GM12891 (cell line): ENCODE data around the gene GRIN2A.

Experiments used
- DNase-seq: peaks from one replicate; pipeline ENCODE4 v3.0.0; 2011; ENCODE audit warnings: low spot score; ENCODE audit not compliant: insufficient read length
- FAIRE-seq: peaks from 2 replicates; lab custom pipeline; 2011; peaks lifted over from hg19 to GRCh38; lab: Jason Lieb, UNC
- PAX5 ChIP-seq: IDR thresholded peaks from 2 replicates; pipeline ENCODE4 v1.6.1; 2011; ENCODE audit warnings: low read length, moderate library complexity, mild to moderate bottlenecking; ENCODE audit not compliant: insufficient read depth, severe bottlenecking
- POLR2A ChIP-seq: IDR thresholded peaks from 2 replicates; pipeline ENCODE4 v1.6.1; 2011; ENCODE audit warnings: low read depth, low read length, control low read depth
- POLR2AphosphoS5 ChIP-seq: IDR thresholded peaks from 2 replicates; pipeline ENCODE4 v1.6.1; 2011; ENCODE audit warnings: low read depth, low read length, control low read depth
- POU2F2 ChIP-seq: IDR thresholded peaks from 2 replicates; pipeline ENCODE4 v1.6.1; 2011; ENCODE audit warnings: low read depth, mild to moderate bottlenecking, control low read depth, low read length, moderate library complexity
- SPI1 ChIP-seq: IDR thresholded peaks from 2 replicates; pipeline ENCODE4 v1.6.1; 2011; ENCODE audit warnings: low read depth, low read length, control low read depth
- TAF1 ChIP-seq: IDR thresholded peaks from 2 replicates; pipeline ENCODE4 v1.6.1; 2011; ENCODE audit warnings: low read depth, low read length, control low read depth

The GRIN2A gene

DNA sequence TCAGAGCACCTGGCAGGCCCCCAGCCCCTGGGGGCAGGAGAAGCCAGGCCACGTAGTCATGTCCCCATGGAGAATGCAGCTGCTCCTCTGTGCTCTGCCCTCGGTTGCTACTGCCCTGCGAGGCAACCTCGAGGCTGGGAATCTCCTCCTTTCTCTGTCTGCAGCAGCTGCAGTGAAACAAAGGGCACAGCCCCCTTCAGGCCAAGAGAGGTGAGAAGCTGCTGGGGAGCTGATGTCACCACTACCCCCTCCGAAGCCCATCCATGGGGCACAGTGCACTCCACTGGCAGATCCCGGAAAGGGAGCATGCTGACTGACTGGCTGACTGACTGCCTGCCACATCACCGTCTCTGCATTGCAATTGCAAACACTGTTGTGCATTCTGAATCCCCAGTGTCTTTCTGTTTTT is 103.7 kb downstream of the GRIN2A start:
- TF ChIP-seq POU2F2 (no peak), TAF1 (no peak), POLR2AphosphoS5 (no peak), POLR2A (no peak), SPI1 (no peak), PAX5 (no peak)
- FAIRE-seq (no peak), DNase-seq (no peak)

- DNase-seq (no peak), FAIRE-seq (no peak)
- TF ChIP-seq TAF1 (no peak), SPI1 (no peak), POLR2AphosphoS5 (no peak), PAX5 (no peak), POLR2A (no peak), POU2F2 (no peak)
Measured at GRCh38 chr16:10077861-10078260, 104.4 kb downstream of the GRIN2A start.

DNA sequence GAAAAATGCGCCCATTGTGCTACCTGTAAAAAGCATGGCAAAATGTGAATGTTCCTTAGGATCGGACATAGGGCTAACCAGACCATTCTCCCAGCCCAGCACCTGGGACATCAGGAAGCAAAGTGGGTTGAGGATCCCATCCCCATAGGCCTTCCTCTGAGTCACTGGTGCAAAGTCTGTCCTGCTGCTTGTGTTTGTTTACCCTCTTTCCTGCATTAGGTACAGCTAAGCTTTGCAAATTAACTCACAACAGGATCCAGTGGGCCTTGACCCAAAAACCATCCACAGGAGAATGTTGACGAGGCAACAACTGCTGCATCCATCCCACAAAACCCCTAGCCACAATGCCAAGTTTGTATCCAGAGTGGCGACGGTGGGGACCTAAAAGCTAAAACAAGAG is 106.2 kb downstream of the GRIN2A start:
- FAIRE-seq (no peak), DNase-seq (no peak)
- TF ChIP-seq POU2F2 = no peak
- TF ChIP-seq TAF1 = no peak
- no peak for TF ChIP-seq POLR2A
- no peak for TF ChIP-seq PAX5
- TF ChIP-seq POLR2AphosphoS5 = no peak
- TF ChIP-seq SPI1 = no peak

DNA sequence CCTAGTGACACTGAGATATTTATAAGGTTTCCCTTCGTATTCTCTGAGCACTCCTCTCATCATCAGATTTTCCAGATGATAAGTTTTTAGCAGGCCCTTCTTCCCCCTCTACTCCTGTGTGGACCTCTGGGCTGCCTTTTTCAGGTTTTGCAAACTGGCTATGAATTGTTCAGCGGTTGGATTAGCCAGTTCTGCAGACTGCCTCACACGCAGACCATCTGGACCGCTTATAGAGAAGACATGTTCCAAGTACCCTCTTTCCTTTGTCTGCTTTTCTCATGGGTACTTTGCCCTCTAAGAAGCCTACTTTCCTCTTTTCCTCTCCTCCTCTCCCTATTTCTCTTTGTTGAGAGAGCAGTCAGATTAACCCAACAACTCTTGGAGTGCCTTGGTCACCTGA is 111.6 kb downstream of the GRIN2A start:
- DNase-seq = no peak
- TF ChIP-seq SPI1 = no peak
- TF ChIP-seq POLR2AphosphoS5 = no peak
- TF ChIP-seq TAF1 = no peak
- FAIRE-seq = no peak

GRCh38 chr16:10069374-10069773 is 112.9 kb downstream of the GRIN2A start:
- TF ChIP-seq TAF1 (no peak), PAX5 (no peak), POLR2A (no peak), POLR2AphosphoS5 (no peak), SPI1 (no peak), POU2F2 (no peak)
- FAIRE-seq (no peak), DNase-seq (no peak)

DNA sequence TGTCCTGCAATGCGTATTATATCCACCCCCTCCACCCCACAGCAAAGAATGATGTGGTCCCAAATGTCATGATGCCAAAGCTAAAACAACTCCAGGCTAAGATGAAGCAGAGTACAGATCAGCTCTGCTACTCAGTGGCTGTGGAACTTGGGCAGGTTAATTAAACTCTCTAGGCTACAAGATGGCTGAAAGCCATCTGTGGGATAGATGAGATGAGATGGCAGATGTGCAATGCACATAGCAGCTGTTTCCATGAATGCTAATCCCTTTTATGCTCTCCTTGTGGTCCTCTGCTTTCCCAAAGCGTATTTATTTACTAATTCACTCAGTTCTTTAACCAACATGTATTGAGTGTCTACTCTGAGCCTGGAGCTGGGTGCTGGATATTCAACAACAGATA is 114.4 kb downstream of the GRIN2A start:
- no peak for FAIRE-seq
- TF ChIP-seq SPI1 (no peak), PAX5 (no peak), POU2F2 (no peak), POLR2A (no peak), POLR2AphosphoS5 (no peak), TAF1 (no peak)
- no peak for DNase-seq

DNA sequence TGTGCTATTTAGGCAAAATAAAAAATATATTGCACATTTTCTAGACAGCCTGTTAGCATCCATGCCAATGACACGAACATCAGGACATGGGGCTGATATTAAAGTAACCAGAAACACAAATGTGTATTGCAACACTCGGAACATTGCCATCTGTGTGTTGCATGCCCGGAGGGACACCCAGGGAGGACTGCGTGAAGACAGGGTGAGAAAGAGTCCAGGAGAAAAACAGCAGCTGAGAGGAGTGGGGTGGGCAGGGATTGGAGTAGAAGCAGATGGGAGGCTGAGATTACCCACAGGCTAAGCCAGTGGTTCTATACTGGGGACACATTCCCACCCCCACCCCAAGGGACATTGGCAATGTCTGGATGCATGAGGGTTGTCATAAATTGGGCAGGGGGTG is 114.8 kb downstream of the GRIN2A start:
- TF ChIP-seq SPI1 (no peak), POLR2A (no peak), TAF1 (no peak)
- FAIRE-seq = no peak

DNA sequence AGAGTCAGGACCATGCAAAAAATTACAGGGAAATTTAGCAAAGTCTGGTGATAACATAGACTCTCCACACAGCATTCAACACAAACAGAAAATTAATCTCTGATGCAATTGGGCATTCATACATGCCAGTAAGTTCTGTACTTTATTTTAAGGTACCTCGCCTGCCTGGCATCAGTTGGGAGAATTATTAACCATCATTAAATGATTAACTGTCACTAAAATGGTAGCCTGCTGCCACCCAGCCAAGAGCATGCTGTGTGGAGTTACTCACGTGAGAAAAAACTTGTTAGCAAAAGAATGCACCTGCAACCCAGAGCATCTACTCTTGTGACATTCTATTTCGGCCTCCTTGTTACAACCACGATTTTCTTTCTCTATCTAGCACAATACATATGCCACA is 117.2 kb downstream of the GRIN2A start:
- FAIRE-seq (no peak), DNase-seq (no peak)
- no peak for TF ChIP-seq POU2F2
- no peak for TF ChIP-seq SPI1
- TF ChIP-seq POLR2AphosphoS5 = no peak

More for the DNA sequence above, 114.8 kb downstream of the GRIN2A start:
- no peak for DNase-seq

GRCh38 chr16:10048850-10049249 is 133.4 kb downstream of the GRIN2A start:
- FAIRE-seq (no peak), DNase-seq (no peak)
- TF ChIP-seq SPI1 = no peak
- no peak for TF ChIP-seq POU2F2
- no peak for TF ChIP-seq TAF1
- no peak for TF ChIP-seq POLR2A
- TF ChIP-seq PAX5 = no peak
- no peak for TF ChIP-seq POLR2AphosphoS5

DNA sequence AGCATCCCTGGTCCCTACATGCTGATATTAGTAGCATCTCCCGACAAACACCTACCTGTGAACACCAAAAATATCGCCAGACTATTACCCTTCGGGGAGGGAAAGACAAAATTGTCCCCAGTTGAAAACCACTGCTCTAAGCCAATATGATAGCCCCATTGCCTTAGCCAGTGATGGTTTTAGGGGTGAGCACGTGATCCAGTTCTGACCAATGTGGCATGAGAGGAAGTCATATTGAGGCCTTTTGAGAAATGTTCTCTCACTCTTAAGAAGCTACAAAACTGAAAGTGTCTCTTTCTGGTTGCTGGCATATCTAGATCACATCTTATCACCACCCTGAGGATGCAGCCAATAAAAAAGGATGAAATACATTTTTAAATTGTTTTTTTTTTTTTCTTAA is 136.3 kb downstream of the GRIN2A start:
- TF ChIP-seq PAX5 = no peak
- no peak for TF ChIP-seq POLR2AphosphoS5
- TF ChIP-seq SPI1 = no peak
- FAIRE-seq = no peak
- no peak for DNase-seq

- FAIRE-seq (no peak), DNase-seq (no peak)
- TF ChIP-seq POLR2AphosphoS5 (no peak), PAX5 (no peak), TAF1 (no peak), POLR2A (no peak), POU2F2 (no peak), SPI1 (no peak)
Measured at GRCh38 chr16:10045291-10045775, 136.9 kb downstream of the GRIN2A start.
